Lower lobe of right lung (tissue), 2 donors: ENCODE results near the gene PPP4R3B. TPM values are rescaled to one million over a fixed set of nuclear protein-coding genes. Genes with fewer than 3 reads are reported as not detected.
A peak's percentile ranks its signal among the peaks of the same experiment; 100 is the strongest.

Experiments
- ATAC-seq, 2 donors: fragments of 200-7000 bp; cut with Tn5 transposase; one replicate each; pipeline ENCODE4 v1.9.1; 2020 to 2022; ENCODE audit warnings: mild to moderate bottlenecking in 2 of 2, moderate library complexity in 2 of 2
- DNase-seq: peaks from one replicate; pipeline ENCODE4 v3.0.0-alpha.2; 2020
- H3K27ac ChIP-seq: fragments of 200-600 bp; one replicate; pipeline ENCODE4 v1.8.0; 2022
- H3K27me3 ChIP-seq: fragments of 200-600 bp; one replicate; pipeline ENCODE4 v1.8.0; 2022; ENCODE audit warnings: low read depth
- H3K36me3 ChIP-seq: fragments of 200-600 bp; one replicate; pipeline ENCODE4 v1.8.0; 2022; ENCODE audit warnings: mild to moderate bottlenecking
- H3K4me1 ChIP-seq: fragments of 200-600 bp; one replicate; pipeline ENCODE4 v1.8.0; 2022
- H3K4me3 ChIP-seq: fragments of 200-600 bp; one replicate; pipeline ENCODE4 v1.8.0; 2022; ENCODE audit warnings: mild to moderate bottlenecking
- H3K9me3 ChIP-seq: fragments of 200-600 bp; one replicate; pipeline ENCODE4 v1.8.0; 2022
- intact Hi-C: fragments of 100-400 bp; cut with DNase I; formaldehyde crosslinking; loops from one replicate; pipeline ENCODE4 v1.11.0; 2022
- long read RNA-seq: library from polyadenylated mRNA; unstranded; transcript quantifications from one replicate; pipeline ENCODE4 v2.0.0, GENCODE V29; 2021
- total RNA-seq: library from RNA; stranded (reverse); fragmentation: NEBNext Ultra II Directional; extraction: Animal tissue kit (Norgen Biotek cat#: 25700); gene quantifications from one replicate; pipeline ENCODE4 v1.2.1, GENCODE V29; 2021
- TF ChIP-seq, protein P1 (sequence below): fragments of 200-600 bp; IDR thresholded peaks from one replicate; pipeline ENCODE4 v1.8.0; 2022; ENCODE audit warnings: antibody characterized with exemption, mild to moderate bottlenecking
- donor health status: DM: no; HTN: yes; CAD: no; lungs with severe emphysema.

The PPP4R3B gene
- 66.3 TPM for total RNA-seq
- long read RNA-seq, full-length matches to known transcripts, result 45 of 84 reads
- long read RNA-seq, partial matches to known transcripts, result 21 of 84 reads
- long read RNA-seq, other reads (novel, unspliced or antisense), result 18 of 84 reads

GRCh38 chr2:55617175-55618024 lies at the start of gene PPP4R3B:
Gene PPP4R3B, minus strand, starts transcription at chr2:55617622. Its CDS starts 337 bp downstream, at chr2:55617285.
- H3K27me3 ChIP-seq, result no peaks in the 10 kb centered on the region
- H3K4me3 ChIP-seq, result peak within 1 kb of the TSS; percentile 99
- H3K36me3 ChIP-seq, result peaks cover 51% of the 10 kb centered on the region
- peaks cover 54% of the 10 kb centered on the region for H3K4me1 ChIP-seq
- ATAC-seq (peak; percentile 97 to 99), DNase-seq (peak; percentile 100)
- TF ChIP-seq, protein P1, sequence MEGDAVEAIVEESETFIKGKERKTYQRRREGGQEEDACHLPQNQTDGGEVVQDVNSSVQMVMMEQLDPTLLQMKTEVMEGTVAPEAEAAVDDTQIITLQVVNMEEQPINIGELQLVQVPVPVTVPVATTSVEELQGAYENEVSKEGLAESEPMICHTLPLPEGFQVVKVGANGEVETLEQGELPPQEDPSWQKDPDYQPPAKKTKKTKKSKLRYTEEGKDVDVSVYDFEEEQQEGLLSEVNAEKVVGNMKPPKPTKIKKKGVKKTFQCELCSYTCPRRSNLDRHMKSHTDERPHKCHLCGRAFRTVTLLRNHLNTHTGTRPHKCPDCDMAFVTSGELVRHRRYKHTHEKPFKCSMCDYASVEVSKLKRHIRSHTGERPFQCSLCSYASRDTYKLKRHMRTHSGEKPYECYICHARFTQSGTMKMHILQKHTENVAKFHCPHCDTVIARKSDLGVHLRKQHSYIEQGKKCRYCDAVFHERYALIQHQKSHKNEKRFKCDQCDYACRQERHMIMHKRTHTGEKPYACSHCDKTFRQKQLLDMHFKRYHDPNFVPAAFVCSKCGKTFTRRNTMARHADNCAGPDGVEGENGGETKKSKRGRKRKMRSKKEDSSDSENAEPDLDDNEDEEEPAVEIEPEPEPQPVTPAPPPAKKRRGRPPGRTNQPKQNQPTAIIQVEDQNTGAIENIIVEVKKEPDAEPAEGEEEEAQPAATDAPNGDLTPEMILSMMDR, result peak; percentile 59
- no peaks in the 10 kb centered on the region for H3K9me3 ChIP-seq
- intact Hi-C loops, result no loop called here
- peak within 1 kb of the TSS; percentile 98 for H3K27ac ChIP-seq

DNA sequence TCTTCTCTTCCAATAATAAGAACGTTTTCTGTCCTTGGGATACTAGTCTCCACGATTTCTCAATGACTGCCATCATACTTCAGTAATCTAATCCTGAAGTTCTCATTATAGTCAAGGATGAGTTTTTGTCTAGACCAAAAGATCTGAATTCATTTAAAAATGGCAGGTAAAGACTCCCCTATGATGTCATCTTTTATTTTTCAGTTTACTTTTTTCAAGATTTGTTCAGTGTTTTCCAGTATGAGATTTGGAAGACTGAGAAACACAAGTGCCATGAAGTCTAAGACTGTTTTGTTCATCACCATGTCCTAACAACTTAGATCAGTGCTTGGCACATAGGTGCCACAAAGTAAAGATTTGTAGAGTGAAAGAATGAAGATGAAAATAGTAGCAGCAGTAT lies 35.8 kb upstream of the PPP4R3B start:
- ATAC-seq (no peak), DNase-seq (no peak)
- no peaks in the 10 kb centered on the region for H3K27me3 ChIP-seq
- TF ChIP-seq, protein P1, result no peak
- no peaks in the 10 kb centered on the region for H3K9me3 ChIP-seq
- no peak overlapping the region for H3K4me3 ChIP-seq
- no peak overlapping the region for H3K27ac ChIP-seq
- H3K4me1 ChIP-seq, result no peaks in the 10 kb centered on the region
- H3K36me3 ChIP-seq, result peaks cover 53% of the 10 kb centered on the region
- intact Hi-C loops, result no loop called here

GRCh38 chr2:55649211-55649610 lies 31.8 kb upstream of the PPP4R3B start:
- Histone ChIP-seq H3K36me3 (peaks cover 51% of the 10 kb centered on the region), H3K4me1 (no peaks in the 10 kb centered on the region), H3K4me3 (no peak overlapping the region), H3K27ac (no peak overlapping the region), H3K27me3 (no peaks in the 10 kb centered on the region), H3K9me3 (no peaks in the 10 kb centered on the region)
- TF ChIP-seq, protein P1, result no peak
- intact Hi-C loops, result no loop called here
- ATAC-seq, result no peak
- no peak for DNase-seq

DNA sequence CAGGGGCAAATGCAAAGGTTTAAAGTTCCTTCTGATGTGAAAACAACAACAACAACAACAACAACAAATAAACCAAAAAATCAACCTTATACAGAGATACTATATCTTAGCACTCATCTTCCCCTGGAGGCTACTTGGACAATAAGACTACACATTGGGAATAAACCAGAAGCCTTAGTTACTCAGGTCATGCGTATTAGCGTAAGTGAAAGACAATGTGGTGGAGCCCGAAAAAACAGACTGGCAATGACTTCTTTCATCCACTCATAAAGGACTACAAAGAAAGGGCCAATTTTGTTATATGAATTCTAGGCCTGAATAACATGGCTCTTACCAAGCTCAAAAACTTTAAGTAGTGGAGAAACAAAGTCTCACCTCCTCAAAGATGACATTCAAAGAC lies 19.4 kb upstream of the PPP4R3B start:
- TF ChIP-seq, protein P1, result no peak
- ATAC-seq, result no peak
- intact Hi-C loops, result no loop called here

DNA sequence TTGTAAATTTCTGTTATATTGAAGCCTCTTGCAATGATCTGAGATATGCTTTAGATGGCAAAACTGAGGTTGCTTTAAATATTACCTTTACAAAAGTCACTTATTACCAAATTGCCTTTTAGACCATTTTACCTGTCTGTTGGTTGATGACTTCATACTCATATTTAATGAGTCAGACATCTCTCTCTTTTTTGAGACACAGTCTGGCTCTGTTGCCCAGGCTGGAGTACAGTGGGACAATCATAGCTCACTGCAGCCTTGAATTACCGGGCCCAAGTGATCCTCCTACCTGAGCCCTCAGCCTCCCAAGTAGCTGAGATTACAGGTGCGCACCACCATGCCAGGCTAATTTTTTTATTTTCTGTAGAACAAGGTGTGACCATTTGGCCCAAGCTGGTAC lies 11.5 kb upstream of the PPP4R3B start:
- no peak overlapping the region for H3K27ac ChIP-seq

More for the DNA sequence above, 19.4 kb upstream of the PPP4R3B start:
- Histone ChIP-seq H3K27me3 (no peaks in the 10 kb centered on the region), H3K27ac (no peak overlapping the region), H3K9me3 (no peaks in the 10 kb centered on the region), H3K4me3 (no peak overlapping the region), H3K4me1 (no peaks in the 10 kb centered on the region), H3K36me3 (peaks cover 88% of the 10 kb centered on the region)
- no peak for DNase-seq

More for the DNA sequence above, 11.5 kb upstream of the PPP4R3B start:
- DNase-seq (no peak), ATAC-seq (no peak)
- Histone ChIP-seq H3K9me3 (no peaks in the 10 kb centered on the region), H3K36me3 (peaks cover 28% of the 10 kb centered on the region), H3K4me1 (no peaks in the 10 kb centered on the region), H3K4me3 (no peak overlapping the region), H3K27me3 (no peaks in the 10 kb centered on the region)
- TF ChIP-seq, protein P1, result no peak
- intact Hi-C loops, result no loop called here
